Activated naive CD4-positive, alpha-beta T cell treated with anti-CD3 and anti-CD28 coated beads for 36 hours (primary cell): Measurements from ENCODE around the gene NMNAT3. TPM values are rescaled to one million over a fixed set of nuclear protein-coding genes. Genes with fewer than 3 reads are reported as not detected.
"Not testable (repeated sequence)": the region's sequence is repeated elsewhere in the genome, so short reads cannot be mapped to it uniquely, and the experiment has no call there.

Experiments used
- CTCF ChIA-PET: fragments of 350-600 bp; sonication (Branson Sonifier 250); formaldehyde crosslinking; loops from one replicate; lab custom pipeline; 2021; ENCODE audit warnings: antibody characterized with exemption; lab: Charles Lee
- DNase-seq: peaks from one replicate; pipeline ENCODE4 v3.0.0-alpha.2; 2020
- H3K27ac Mint-ChIP-seq: one replicate; pipeline ENCODE4 v1.8.0; 2021; ENCODE audit warnings: mild to moderate bottlenecking, mixed read lengths
- H3K27me3 Mint-ChIP-seq: one replicate; pipeline ENCODE4 v1.8.0; 2021; ENCODE audit warnings: low read depth, mixed read lengths
- H3K36me3 Mint-ChIP-seq: one replicate; pipeline ENCODE4 v1.8.0; 2021; ENCODE audit warnings: low read depth, mixed read lengths
- H3K4me1 Mint-ChIP-seq: one replicate; pipeline ENCODE4 v1.8.0; 2021; ENCODE audit warnings: low read depth, mixed read lengths
- H3K4me3 Mint-ChIP-seq: one replicate; pipeline ENCODE4 v1.8.0; 2021; ENCODE audit warnings: mild to moderate bottlenecking, moderate library complexity, mixed read lengths
- H3K9me3 Mint-ChIP-seq: one replicate; pipeline ENCODE4 v1.8.0; 2021; ENCODE audit warnings: mixed read lengths
- intact Hi-C: fragments of 100-400 bp; cut with micrococcal nuclease; formaldehyde crosslinking; loops from one replicate; pipeline ENCODE4 v1.15.1; 2023
- total RNA-seq, 2 experiments: library from RNA; stranded (reverse); gene quantifications; one replicate each; pipeline ENCODE4 v1.2.3, GENCODE V29; 2021

Gene NMNAT3
- total RNA-seq, 2 experiments from 2014 or later, result 6.2 to 7.6 TPM

- Mint-ChIP-seq H3K4me3 (no peak overlapping the region), H3K36me3 (no peaks in the 10 kb centered on the region), H3K27me3 (no peaks in the 10 kb centered on the region), H3K27ac (no peak overlapping the region), H3K9me3 (no peaks in the 10 kb centered on the region), H3K4me1 (no peaks in the 10 kb centered on the region)
- intact Hi-C loops, result no loop called here
- CTCF ChIA-PET, result no interaction called here
- DNase-seq, result no peak
Measured at GRCh38 chr3:139620438-139620837, 57.3 kb downstream of the NMNAT3 start.

- Mint-ChIP-seq H3K4me1 (no peaks in the 10 kb centered on the region), H3K27me3 (no peaks in the 10 kb centered on the region)
Measured at GRCh38 chr3:139619484-139619883, 58.3 kb downstream of the NMNAT3 start.

GRCh38 chr3:139617672-139618268 lies 60.0 kb downstream of the NMNAT3 start:
- H3K4me1 Mint-ChIP-seq, result no peaks in the 10 kb centered on the region
- H3K36me3 Mint-ChIP-seq, result peaks cover 3% of the 10 kb centered on the region
- intact Hi-C loops, result no loop called here
- no peak for DNase-seq
- no peak overlapping the region for H3K4me3 Mint-ChIP-seq
- no peaks in the 10 kb centered on the region for H3K9me3 Mint-ChIP-seq
- no peak overlapping the region for H3K27ac Mint-ChIP-seq
- CTCF ChIA-PET, result no interaction called here
- no peaks in the 10 kb centered on the region for H3K27me3 Mint-ChIP-seq

More at GRCh38 chr3:139619484-139619883, 58.3 kb downstream of the NMNAT3 start:
- Mint-ChIP-seq H3K27ac (no peak overlapping the region), H3K9me3 (no peaks in the 10 kb centered on the region), H3K4me3 (no peak overlapping the region), H3K36me3 (no peaks in the 10 kb centered on the region)
- CTCF ChIA-PET, result no interaction called here
- DNase-seq, result no peak
- intact Hi-C loops, result no loop called here

GRCh38 chr3:139611528-139611927 lies 66.2 kb downstream of the NMNAT3 start:
- no peak for DNase-seq
- Mint-ChIP-seq H3K36me3 (peaks cover 7% of the 10 kb centered on the region), H3K9me3 (no peaks in the 10 kb centered on the region), H3K4me3 (no peak overlapping the region), H3K27me3 (no peaks in the 10 kb centered on the region), H3K4me1 (no peaks in the 10 kb centered on the region), H3K27ac (no peak overlapping the region)
- CTCF ChIA-PET, result no interaction called here
- intact Hi-C loops, result no loop called here

GRCh38 chr3:139610886-139611285 lies 66.9 kb downstream of the NMNAT3 start:
- no peak overlapping the region for H3K27ac Mint-ChIP-seq
- no peaks in the 10 kb centered on the region for H3K4me1 Mint-ChIP-seq
- no peaks in the 10 kb centered on the region for H3K27me3 Mint-ChIP-seq
- peaks cover 7% of the 10 kb centered on the region for H3K36me3 Mint-ChIP-seq
- H3K4me3 Mint-ChIP-seq, result no peak overlapping the region
- intact Hi-C loops, result no loop called here
- no peak for DNase-seq
- H3K9me3 Mint-ChIP-seq, result no peaks in the 10 kb centered on the region
- CTCF ChIA-PET, result no interaction called here

- CTCF ChIA-PET, result no interaction called here
- no peak for DNase-seq
- Mint-ChIP-seq H3K27ac (no peak overlapping the region), H3K9me3 (no peaks in the 10 kb centered on the region), H3K36me3 (peaks cover 7% of the 10 kb centered on the region), H3K27me3 (no peaks in the 10 kb centered on the region), H3K4me3 (no peak overlapping the region), H3K4me1 (no peaks in the 10 kb centered on the region)
- intact Hi-C loops, result no loop called here
Measured at GRCh38 chr3:139608924-139609323, 68.8 kb downstream of the NMNAT3 start.

GRCh38 chr3:139608108-139608380 lies 69.7 kb downstream of the NMNAT3 start:
- Mint-ChIP-seq H3K9me3 (no peaks in the 10 kb centered on the region), H3K4me1 (no peaks in the 10 kb centered on the region), H3K27me3 (no peaks in the 10 kb centered on the region), H3K27ac (no peak overlapping the region), H3K36me3 (peaks cover 5% of the 10 kb centered on the region), H3K4me3 (no peak overlapping the region)
- no peak for DNase-seq
- CTCF ChIA-PET, result no interaction called here
- intact Hi-C loops, result no loop called here

GRCh38 chr3:139607257-139608107 lies 70.3 kb downstream of the NMNAT3 start:
- Mint-ChIP-seq H3K4me3 (no peak overlapping the region), H3K9me3 (no peaks in the 10 kb centered on the region), H3K4me1 (no peaks in the 10 kb centered on the region), H3K27ac (no peak overlapping the region), H3K36me3 (peaks cover 4% of the 10 kb centered on the region), H3K27me3 (no peaks in the 10 kb centered on the region)
- no peak for DNase-seq
- intact Hi-C loops, result no loop called here
- CTCF ChIA-PET, result no interaction called here

- H3K9me3 Mint-ChIP-seq, result no peaks in the 10 kb centered on the region
- DNase-seq, result no peak
- H3K4me1 Mint-ChIP-seq, result no peaks in the 10 kb centered on the region
- H3K4me3 Mint-ChIP-seq, result no peak overlapping the region
- no peaks in the 10 kb centered on the region for H3K36me3 Mint-ChIP-seq
- CTCF ChIA-PET, result no interaction called here
- no peak overlapping the region for H3K27ac Mint-ChIP-seq
- intact Hi-C loops, result no loop called here
- no peaks in the 10 kb centered on the region for H3K27me3 Mint-ChIP-seq
Measured at GRCh38 chr3:139602003-139602402, 75.8 kb downstream of the NMNAT3 start.

- H3K4me3 Mint-ChIP-seq, result no peak overlapping the region
- no peak for DNase-seq
- H3K27me3 Mint-ChIP-seq, result no peaks in the 10 kb centered on the region
- intact Hi-C loops, result no loop called here
- H3K9me3 Mint-ChIP-seq, result no peaks in the 10 kb centered on the region
- H3K4me1 Mint-ChIP-seq, result no peaks in the 10 kb centered on the region
- no peak overlapping the region for H3K27ac Mint-ChIP-seq
- CTCF ChIA-PET, result no interaction called here
- no peaks in the 10 kb centered on the region for H3K36me3 Mint-ChIP-seq
Measured at GRCh38 chr3:139601191-139601961, 76.4 kb downstream of the NMNAT3 start.

GRCh38 chr3:139597947-139598346 lies 79.8 kb downstream of the NMNAT3 start:
- CTCF ChIA-PET, result no interaction called here
- Mint-ChIP-seq H3K27me3 (no peaks in the 10 kb centered on the region), H3K36me3 (peaks cover 2% of the 10 kb centered on the region), H3K27ac (no peak overlapping the region), H3K4me1 (no peaks in the 10 kb centered on the region), H3K9me3 (peaks cover 1% of the 10 kb centered on the region), H3K4me3 (no peak overlapping the region)
- intact Hi-C loops, result no loop called here
- DNase-seq, result no peak

- CTCF ChIA-PET, DNase-seq, H3K36me3 Mint-ChIP-seq, H3K4me3 Mint-ChIP-seq, H3K27ac Mint-ChIP-seq, intact Hi-C loops, H3K27me3 Mint-ChIP-seq, H3K9me3 Mint-ChIP-seq, H3K4me1 Mint-ChIP-seq: not testable (repeated sequence)
Measured at GRCh38 chr3:139591186-139591585, 86.6 kb downstream of the NMNAT3 start.

GRCh38 chr3:139588450-139588849 lies 89.3 kb downstream of the NMNAT3 start:
- intact Hi-C loops, result no loop called here
- H3K4me3 Mint-ChIP-seq, result no peak overlapping the region
- no peaks in the 10 kb centered on the region for H3K27me3 Mint-ChIP-seq
- DNase-seq, result peak; percentile 6
- CTCF ChIA-PET, result no interaction called here
- H3K27ac Mint-ChIP-seq, result no peak overlapping the region
- H3K9me3 Mint-ChIP-seq, result peaks cover 7% of the 10 kb centered on the region
- no peaks in the 10 kb centered on the region for H3K4me1 Mint-ChIP-seq
- peaks cover 5% of the 10 kb centered on the region for H3K36me3 Mint-ChIP-seq
